H1 (cell line): ENCODE measurements around the gene LLGL2. TPM values are rescaled to one million over a fixed set of nuclear protein-coding genes. Genes with fewer than 3 reads are reported as not detected.
A peak's percentile ranks its signal among the peaks of the same experiment; 100 is the strongest.

Experiments
- CTCF ChIA-PET: fragments of 300-600 bp; sonication (Branson Sonifier 250); formaldehyde crosslinking; loops from one replicate; lab custom pipeline; 2021; ENCODE audit not compliant: partially characterized antibody; lab: Charles Lee
- POLR2A ChIA-PET: fragments of 300-600 bp; sonication (Branson Sonifier 250); formaldehyde crosslinking; loops from one replicate; lab custom pipeline; 2021; ENCODE audit warnings: inconsistent platforms; ENCODE audit not compliant: partially characterized antibody; lab: Charles Lee
- DNase-seq, 2 experiments: peaks; one replicate each; pipeline versions ENCODE4 v3.0.0 to v3.0.0-alpha.2; 2010 to 2022; ENCODE audit warnings: low spot score in 2 of 2, low read depth in 1 of 2, mixed read lengths in 1 of 2
- FAIRE-seq: peaks from 2 replicates; lab custom pipeline; 2011; peaks lifted over from hg19 to GRCh38; lab: Jason Lieb, UNC
- H2AFZ ChIP-seq: 2 replicates; pipeline ENCODE4 v1.8.1; 2012; ENCODE audit warnings: low read length, inconsistent platforms
- H2AK5ac ChIP-seq: 2 replicates; pipeline ENCODE4 v1.6.1; 2013; ENCODE audit warnings: low read depth, low read length
- H2BK120ac ChIP-seq: replicated peaks from 2 replicates; pipeline ENCODE3; 2013; ENCODE audit warnings: low read depth, low read length, inconsistent platforms
- H2BK12ac ChIP-seq: 2 replicates; pipeline ENCODE4 v1.6.1; 2013; ENCODE audit warnings: low read depth, low read length
- H2BK15ac ChIP-seq: 2 replicates; pipeline ENCODE4 v1.6.1; 2013; ENCODE audit warnings: low read length
- H2BK20ac ChIP-seq: 2 replicates; pipeline ENCODE4 v1.6.1; 2013; ENCODE audit warnings: low read length
- H2BK5ac ChIP-seq: 2 replicates; pipeline ENCODE4 v1.6.1; 2013; ENCODE audit warnings: low read depth, low read length
- H3K14ac ChIP-seq: 2 replicates; pipeline ENCODE4 v1.6.1; 2013; ENCODE audit warnings: inconsistent platforms; ENCODE audit not compliant: insufficient read length
- H3K18ac ChIP-seq: 2 replicates; pipeline ENCODE4 v1.6.1; 2013; ENCODE audit warnings: low read length; ENCODE audit errors: extremely low read depth
- H3K23ac ChIP-seq: 2 replicates; pipeline ENCODE4 v1.6.1; 2013; ENCODE audit warnings: inconsistent platforms; ENCODE audit not compliant: insufficient read length
- H3K23me2 ChIP-seq: 2 replicates; pipeline ENCODE4 v1.6.1; 2013; ENCODE audit warnings: low read depth, low read length
- H3K27ac ChIP-seq: 2 replicates; pipeline ENCODE4 v1.6.1; 2011; ENCODE audit warnings: low read depth, low read length, inconsistent platforms
- H3K27me3 ChIP-seq, 4 experiments: replicated peaks in 1 of 4; 1 replicate in 1 of 4; 2 replicates in 3 of 4; pipeline versions ENCODE4 v1.6.1 to v1.8.1; 2011 to 2013; ENCODE audit warnings: low read length in 3 of 4, mild to moderate bottlenecking in 3 of 4, inconsistent platforms in 2 of 4, mixed read lengths in 2 of 4, moderate library complexity in 1 of 4; ENCODE audit not compliant: control insufficient read depth in 3 of 4, insufficient read depth in 3 of 4; ENCODE audit errors: extremely low read depth in 1 of 4
- H3K36me3 ChIP-seq, 4 experiments: 2 replicates each; pipeline versions ENCODE4 v1.6.1 to v1.8.1; 2011 to 2013; ENCODE audit warnings: mild to moderate bottlenecking in 4 of 4, low read length in 3 of 4, moderate library complexity in 2 of 4, control low read depth in 1 of 4, inconsistent platforms in 1 of 4; ENCODE audit not compliant: insufficient read depth in 4 of 4, control insufficient read depth in 2 of 4
- H3K4ac ChIP-seq: replicated peaks from 2 replicates; pipeline ENCODE3; 2013; ENCODE audit warnings: low read length, low read depth, mixed read lengths, inconsistent platforms; ENCODE audit not compliant: insufficient read length
- H3K4me1 ChIP-seq, 4 experiments: replicated peaks in 1 of 4; 1 replicate in 1 of 4; 2 replicates in 3 of 4; pipeline versions ENCODE4 v1.6.1 to v1.8.1; 2011 to 2013; ENCODE audit warnings: low read length in 3 of 4, inconsistent platforms in 2 of 4, mixed read lengths in 1 of 4; ENCODE audit not compliant: insufficient read depth in 4 of 4, control insufficient read depth in 3 of 4
- H3K4me2 ChIP-seq, 2 experiments: 2 replicates each; pipeline versions ENCODE4 v1.6.1 to v1.8.1; 2011 to 2013; ENCODE audit warnings: low read depth in 2 of 2, low read length in 2 of 2, control low read depth in 1 of 2, inconsistent platforms in 1 of 2, mild to moderate bottlenecking in 1 of 2; ENCODE audit not compliant: insufficient read depth in 1 of 2
- H3K4me3 ChIP-seq, 4 experiments: fragments of 200-600, 300-600 bp in 1 of 4; sonication (generic), shearing (Covaris generic), sonication (Bioruptor Twin) in 1 of 4; 2 replicates each; pipeline versions ENCODE4 v1.5.1 to v1.8.1; 2011 to 2016; ENCODE audit warnings: low read length in 4 of 4, low read depth in 3 of 4, control low read depth in 2 of 4, inconsistent platforms in 2 of 4, mild to moderate bottlenecking in 2 of 4, mixed read lengths in 1 of 4, moderate library complexity in 1 of 4; ENCODE audit not compliant: insufficient read depth in 2 of 4; ENCODE audit errors: extremely low read depth in 1 of 4
- H3K56ac ChIP-seq: replicated peaks from 2 replicates; pipeline ENCODE3; 2013; ENCODE audit warnings: low read depth, mild to moderate bottlenecking, mixed read lengths, low read length, inconsistent platforms; ENCODE audit not compliant: insufficient read length
- H3K79me1 ChIP-seq: 2 replicates; pipeline ENCODE4 v1.6.1; 2013; ENCODE audit warnings: low read depth, low read length, control low read depth
- H3K79me2 ChIP-seq, 2 experiments: 2 replicates each; pipeline versions ENCODE4 v1.6.1 to v1.8.1; 2012 to 2013; ENCODE audit warnings: low read length in 2 of 2, mild to moderate bottlenecking in 2 of 2, inconsistent platforms in 1 of 2; ENCODE audit not compliant: insufficient read depth in 2 of 2, control insufficient read depth in 1 of 2
- H3K9ac ChIP-seq, 4 experiments: replicated peaks in 1 of 4; 1 replicate in 1 of 4; 2 replicates in 3 of 4; pipeline versions ENCODE4 v1.6.1 to v1.8.1; 2011 to 2013; ENCODE audit warnings: low read depth in 3 of 4, low read length in 3 of 4, control low read depth in 2 of 4, mild to moderate bottlenecking in 2 of 4, moderate library complexity in 2 of 4, inconsistent platforms in 1 of 4; ENCODE audit errors: extremely low read depth in 1 of 4
- H3K9me3 ChIP-seq, 2 experiments: 2 replicates each; pipeline versions ENCODE4 v1.6.1 to v1.8.1; 2012 to 2013; ENCODE audit warnings: mild to moderate bottlenecking in 2 of 2, moderate library complexity in 2 of 2, control low read depth in 1 of 2, inconsistent platforms in 1 of 2, low read depth in 1 of 2, low read length in 1 of 2, mixed read lengths in 1 of 2; ENCODE audit not compliant: insufficient read depth in 2 of 2
- H4K20me1 ChIP-seq, 2 experiments: replicated peaks in 1 of 2; 2 replicates each; pipeline versions ENCODE3 to v1.8.1; 2011 to 2013; ENCODE audit warnings: inconsistent platforms in 2 of 2, low read length in 2 of 2, mild to moderate bottlenecking in 1 of 2; ENCODE audit not compliant: insufficient read depth in 2 of 2, control insufficient read depth in 1 of 2
- H4K5ac ChIP-seq: 2 replicates; pipeline ENCODE4 v1.6.1; 2013; ENCODE audit warnings: low read length, low read depth, mixed read lengths, inconsistent platforms; ENCODE audit not compliant: insufficient read length
- H4K8ac ChIP-seq: 2 replicates; pipeline ENCODE4 v1.8.0; 2013; ENCODE audit warnings: mild to moderate bottlenecking, moderate library complexity, low read length, inconsistent platforms; ENCODE audit not compliant: insufficient read depth; ENCODE audit errors: extremely low read depth
- H4K91ac ChIP-seq: replicated peaks from 2 replicates; pipeline ENCODE3; 2013; ENCODE audit warnings: low read length, mixed read lengths, inconsistent platforms; ENCODE audit not compliant: insufficient read length
- ATF3 ChIP-seq: IDR thresholded peaks from 2 replicates; pipeline ENCODE4 v1.6.1; 2011; ENCODE audit warnings: low read depth, mild to moderate bottlenecking, low read length; ENCODE audit not compliant: insufficient read depth
- CTBP2 ChIP-seq: IDR thresholded peaks from 2 replicates; pipeline ENCODE4 v1.7.0; 2011; ENCODE audit warnings: borderline replicate concordance, mild to moderate bottlenecking, moderate library complexity, mixed read lengths, low read length; ENCODE audit not compliant: insufficient read depth, insufficient read length
- HDAC2 ChIP-seq, 2 experiments: fragments of 300-600 bp in 1 of 2; sonication (generic) in 1 of 2; IDR thresholded peaks; 2 replicates each; pipeline ENCODE4 v1.6.1; 2011 to 2012; ENCODE audit warnings: low read depth in 2 of 2, low read length in 2 of 2, mild to moderate bottlenecking in 2 of 2, moderate library complexity in 2 of 2, borderline replicate concordance in 1 of 2, inconsistent platforms in 1 of 2
- MAX ChIP-seq: IDR thresholded peaks from 2 replicates; pipeline ENCODE4 v1.6.1; 2012; ENCODE audit warnings: inconsistent platforms
- POU5F1 ChIP-seq: IDR thresholded peaks from 2 replicates; pipeline ENCODE4 v1.6.1; 2011; ENCODE audit warnings: low read depth, mild to moderate bottlenecking, low read length, moderate library complexity
- RBBP5 ChIP-seq: IDR thresholded peaks from 2 replicates; pipeline ENCODE4 v1.7.1; 2012; ENCODE audit warnings: low read depth, mild to moderate bottlenecking, inconsistent platforms, low read length, moderate library complexity, borderline replicate concordance
- RXRA ChIP-seq: IDR thresholded peaks from 2 replicates; pipeline ENCODE4 v1.6.1; 2011; ENCODE audit warnings: low read depth, mild to moderate bottlenecking, low read length, moderate library complexity; ENCODE audit not compliant: insufficient read depth
- SIN3A ChIP-seq, 2 experiments: IDR thresholded peaks in 1 of 2; conservative IDR thresholded peaks in 1 of 2; 2 replicates each; pipeline ENCODE4 v1.6.1; 2011 to 2012; ENCODE audit warnings: low read length in 2 of 2, improper control_type of control experiment in 1 of 2, low read depth in 1 of 2, mild to moderate bottlenecking in 1 of 2
- SRF ChIP-seq: IDR thresholded peaks from 2 replicates; pipeline ENCODE4 v1.6.1; 2011; ENCODE audit warnings: mild to moderate bottlenecking, low read depth, low read length, moderate library complexity
- WGBS, 2 experiments: shearing (Covaris generic) in 1 of 2; methylation state at CpG; one replicate each; pipeline versions ENCODE4 v1.1.6 to v1.1.7; 2013 to 2015; ENCODE audit warnings: low lambda C conversion rate in 2 of 2, mixed read lengths in 2 of 2, inconsistent platforms in 1 of 2, low coverage in 1 of 2, missing lambda C conversion rate in 1 of 2; ENCODE audit not compliant: insufficient replicate concordance in 2 of 2, insufficient coverage in 1 of 2, insufficient read length in 1 of 2; ENCODE audit errors: extremely low coverage in 1 of 2, missing lambda C conversion rate in 1 of 2; 5-methylcytosine and 5-hydroxymethylcytosine counted together
- polyA plus RNA-seq, 7 experiments: library from polyadenylated mRNA; depleted of rRNA in 3 of 7; stranded (reverse) in 5 of 7; unstranded in 2 of 7; fragments of >200 nt in 5 of 7; fragments of 200-250 nt in 2 of 7; gene quantifications; 1 replicate in 5 of 7; 2 replicates in 1 of 7; 4 replicates in 1 of 7; pipeline versions ENCODE4 v1.2.1 to v1.2.3, GENCODE V29; 2011 to 2013; ENCODE audit warnings: missing spikeins in 2 of 7, mixed read lengths in 2 of 7
- total RNA-seq: library from RNA; stranded (reverse); fragmentation: NEBNext Ultra II Directional; extraction: Animal tissue kit (Norgen Biotek cat#: 25700); gene quantifications from 2 replicates; pipeline ENCODE4 v1.2.1, GENCODE V29; 2021

Gene LLGL2
- total and polyA plus RNA-seq, 2 of the 8 experiments (the other 6 are each of a cell fraction or from before 2014, with no cell fraction given), result 64.5 to 77.1 TPM

GRCh38 chr17:75589919-75590303 is 64.4 kb downstream of the LLGL2 start:
- Histone ChIP-seq H4K8ac (no peak overlapping the region; the same call in 1 of the 2 replicates), H3K9ac (no peak overlapping the region), H4K91ac (peak overlapping the region; percentile 42), H3K56ac (no peak overlapping the region), H3K14ac (no peak overlapping the region), H2BK120ac (no peak overlapping the region), H3K27me3 (peaks cover 0 to 19% (median 5%) of the 10 kb centered on the region in 4 experiments; a peak in 4 of 7 replicates), H4K5ac (peak overlapping the region; percentile 38), H2AFZ (0 out of 2 replicates have a peak overlapping the region, but pooled peaks have one; percentile 8), H4K20me1 (no peaks in the 10 kb centered on the region), H3K27ac (no peak overlapping the region), H3K23me2 (peaks cover 14% of the 10 kb centered on the region; the same call in 1 of the 2 replicates), H3K36me3 (no peaks in the 10 kb centered on the region), H2BK5ac (0 out of 2 replicates have a peak overlapping the region, but pooled peaks have one; percentile 24), H2BK15ac (no peak overlapping the region; the same call in 1 of the 2 replicates), H3K79me2 (no peaks in the 10 kb centered on the region), H2BK20ac (no peak overlapping the region), H3K4ac (no peak overlapping the region), H3K23ac (no peak overlapping the region), H2AK5ac (no peak overlapping the region), H3K4me1 (peaks cover 0 to 9% (median 3%) of the 10 kb centered on the region in 4 experiments; a peak in 5 of 7 replicates), H3K9me3 (no peaks in the 10 kb centered on the region), H3K4me2 (peak overlapping the region; percentile 77 to 80), H3K79me1 (no peaks in the 10 kb centered on the region), H3K18ac (no peak overlapping the region), H2BK12ac (0 out of 2 replicates have a peak overlapping the region, but pooled peaks have one; percentile 39), H3K4me3 (peak overlapping the region; percentile 1 to 67 (median 22); a peak in 6 of 8 replicates)
- no peak for DNase-seq
- 81% methylated on average over 26 of the region's 29 CpGs; no CpG with 5 or more reads in 1 of the 2 experiments for WGBS, 2 experiments
- ChIA-PET CTCF (interaction anchor here (0.6 to 59.2 kb wide), 20 partner anchors 9 to 168 kb away, joined by 3 to 2200 read pairs (median 3); partner anchors contain the start of genes RECQL5, SAP30BP, SMIM5 and TSEN54), POLR2A (interaction anchor here (0.5 to 2.4 kb wide), 6 partner anchors 9 to 190 kb away, joined by 3 to 7 read pairs (median 4); partner anchors contain the start of genes SMIM5 and TSEN54)
- FAIRE-seq, result no peak
- TF ChIP-seq RXRA, result no peak
- no peak for TF ChIP-seq CTBP2
- TF ChIP-seq SRF, result no peak
- TF ChIP-seq RBBP5, result no peak
- no peak for TF ChIP-seq ATF3
- no peak for TF ChIP-seq HDAC2 (IDR thresholded peaks at IDR 0.05; ENCODE audit: borderline replicate concordance in 1 of 2, low read depth in 2 of 2, low read length in 2 of 2)
- no peak for TF ChIP-seq POU5F1
- no peak for TF ChIP-seq SIN3A (conservative IDR thresholded peaks at IDR 0.05 in 1 of 2, IDR thresholded peaks at IDR 0.05 in 1 of 2; ENCODE audit: low read depth in 1 of 2, low read length in 2 of 2)
- TF ChIP-seq MAX, result no peak
